Measurements from ENCODE around the gene SNRPD2. TPM values are rescaled to one million over a fixed set of nuclear protein-coding genes. Genes with fewer than 3 reads are reported as not detected.

The SNRPD2 gene
- total RNA-seq, 3 donors from 2014 or later: 175 to 238 (median 191) TPM

- TF ChIP-seq CTCF (IDR thresholded peaks at IDR 0.05) (no peak), POLR2A (IDR thresholded peaks at IDR 0.05) (no peak), POLR2AphosphoS5 (IDR thresholded peaks at IDR 0.05) (no peak)
- Histone ChIP-seq H3K27me3 (peaks cover 2 to 8% of the 10 kb centered on the region in 2 donors), H3K9me3 (no peaks in the 10 kb centered on the region), H3K36me3 (no peaks in the 10 kb centered on the region), H3K27ac (no peak overlapping the region), H3K4me1 (no peaks in the 10 kb centered on the region), H3K4me3 (no peak overlapping the region)
- no peak for DNase-seq (ENCODE audit: low spot score in 2 of 2)
- intact Hi-C loops (cut with DNase I; ENCODE audit: low total_unique reads): no loop called here
Observed at GRCh38 chr19:45674946-45675345, 16.8 kb downstream of the SNRPD2 start.

- DNase-seq (ENCODE audit: low spot score in 2 of 2): peak; percentile 83 to 84
- intact Hi-C loops (cut with DNase I; ENCODE audit: low total_unique reads): no loop called here
- peak overlapping the region in 2 of 3 donors; percentile 42 to 47 for H3K4me3 ChIP-seq
- no peaks in the 10 kb centered on the region for H3K36me3 ChIP-seq
- peak overlapping the region; percentile 36 to 60 for H3K27ac ChIP-seq
- no peaks in the 10 kb centered on the region for H3K9me3 ChIP-seq
- TF ChIP-seq POLR2AphosphoS5 (IDR thresholded peaks at IDR 0.05): no peak
- TF ChIP-seq CTCF (IDR thresholded peaks at IDR 0.05): no peak
- TF ChIP-seq POLR2A (IDR thresholded peaks at IDR 0.05): no peak
- peaks cover 0 to 5% of the 10 kb centered on the region in 2 donors for H3K4me1 ChIP-seq
- peaks cover 2 to 8% of the 10 kb centered on the region in 2 donors for H3K27me3 ChIP-seq
Observed at GRCh38 chr19:45670670-45671453, 20.9 kb downstream of the SNRPD2 start.

GRCh38 chr19:45668342-45668871, 23.3 kb downstream of the SNRPD2 start:
- intact Hi-C loops (cut with DNase I; ENCODE audit: low total_unique reads): loop anchor here (10.0 kb wide), 1 partner anchor 544 kb away; no protein-coding TSS in a partner anchor
- Histone ChIP-seq H3K27ac (peak overlapping the region; percentile 21 to 25), H3K4me3 (peak overlapping the region in 2 of 3 donors; percentile 45 to 66), H3K36me3 (no peaks in the 10 kb centered on the region), H3K4me1 (peaks cover 0 to 5% of the 10 kb centered on the region in 2 donors), H3K9me3 (no peaks in the 10 kb centered on the region), H3K27me3 (peaks cover 2 to 13% of the 10 kb centered on the region in 2 donors)
- no peak for TF ChIP-seq POLR2A (IDR thresholded peaks at IDR 0.05)
- TF ChIP-seq POLR2AphosphoS5 (IDR thresholded peaks at IDR 0.05): no peak
- TF ChIP-seq CTCF (IDR thresholded peaks at IDR 0.05): no peak
- no peak for DNase-seq (ENCODE audit: low spot score in 2 of 2)

- H3K27me3 ChIP-seq: peaks cover 2 to 13% of the 10 kb centered on the region in 2 donors
- TF ChIP-seq CTCF (IDR thresholded peaks at IDR 0.05): no peak
- no peak for TF ChIP-seq POLR2A (IDR thresholded peaks at IDR 0.05)
- TF ChIP-seq POLR2AphosphoS5 (IDR thresholded peaks at IDR 0.05): no peak
- peak within 1 kb of the TSS; percentile 0 to 66 (median 45) for H3K4me3 ChIP-seq
Observed at GRCh38 chr19:45667620-45668341, 24.0 kb downstream of the SNRPD2 start, which contains the start of gene GIPR. GIPR (plus strand) TSS chr19:45668221; CDS start chr19:45669521, 1,300 bp downstream.

More at GRCh38 chr19:45667620-45668341, 24.0 kb downstream of the SNRPD2 start, which contains the start of gene GIPR:
- Histone ChIP-seq H3K9me3 (no peaks in the 10 kb centered on the region), H3K4me1 (peaks cover 0 to 5% of the 10 kb centered on the region in 2 donors), H3K36me3 (no peaks in the 10 kb centered on the region), H3K27ac (peak within 1 kb of the TSS; percentile 21 to 25)
- intact Hi-C loops (cut with DNase I; ENCODE audit: low total_unique reads): loop anchor here (10.0 kb wide), 1 partner anchor 543 kb away; no protein-coding TSS in a partner anchor
- DNase-seq (ENCODE audit: low spot score in 2 of 2): peak in 1 of 2 donors; percentile 38

Measured in breast epithelium (tissue), 4 donors.